AG04450 (cell line): Measurements from ENCODE around the gene TMEM185A. TPM values are rescaled to one million over a fixed set of nuclear protein-coding genes. Genes with fewer than 3 reads are reported as not detected.
"Not testable (repeated sequence)": the region's sequence is repeated elsewhere in the genome, so short reads cannot be mapped to it uniquely, and the experiment has no call there.

Source experiments
- CTCF ChIA-PET: fragments of 300-600, 350-600 bp; formaldehyde crosslinking; extraction: SDS; loops from one replicate; lab custom pipeline; 2022; ENCODE audit warnings: antibody characterized with exemption, inconsistent platforms; lab: Charles Lee
- POLR2A ChIA-PET: fragments of 350-600 bp; formaldehyde crosslinking; extraction: SDS; loops from one replicate; lab custom pipeline; 2021; ENCODE audit warnings: antibody characterized with exemption, inconsistent platforms; lab: Yijun Ruan, JAX
- DNase-seq: peaks from one replicate; pipeline ENCODE4 v3.0.0-alpha.2; 2011; ENCODE audit warnings: low read depth, low spot score
- H3K27ac ChIP-seq: one replicate; pipeline ENCODE4 v1.5.1; 2012; ENCODE audit warnings: low read depth, low read length, control low read depth
- H3K27me3 ChIP-seq: one replicate; pipeline ENCODE4 v1.6.0; 2012; ENCODE audit warnings: low read length; ENCODE audit not compliant: control insufficient read depth, insufficient read depth
- H3K4me3 ChIP-seq: 2 replicates; pipeline ENCODE4 v1.5.1; 2011; ENCODE audit warnings: mild to moderate bottlenecking, low read depth, low read length, control low read depth
- H3K9me3 ChIP-seq: 2 replicates; pipeline ENCODE4 v1.5.1; 2012; ENCODE audit warnings: low read length; ENCODE audit not compliant: control insufficient read depth, insufficient read depth
- polyA plus RNA-seq: library from polyadenylated mRNA; depleted of rRNA; stranded (reverse); fragments of >200 nt; gene quantifications from 2 replicates; pipeline ENCODE4 v1.2.3, GENCODE V29; 2011; rRNA removed

TMEM185A gene
- polyA plus RNA-seq, 1 experiment = 21.4 TPM

- H3K9me3 ChIP-seq, H3K4me3 ChIP-seq, POLR2A ChIA-PET, CTCF ChIA-PET, H3K27ac ChIP-seq, DNase-seq, H3K27me3 ChIP-seq: not testable (repeated sequence)
Observed at GRCh38 chrX:149549701-149550100, 81.9 kb downstream of the TMEM185A start, which contains the start of gene HSFX3. Gene HSFX3, minus strand, starts transcription at chrX:149549924. Its CDS starts 72 bp downstream, at chrX:149549852.

GRCh38 chrX:149547782-149548181, 83.8 kb downstream of the TMEM185A start:
- H3K9me3 ChIP-seq, POLR2A ChIA-PET, H3K4me3 ChIP-seq, H3K27me3 ChIP-seq, DNase-seq, CTCF ChIA-PET, H3K27ac ChIP-seq: not testable (repeated sequence)

- H3K9me3 ChIP-seq, POLR2A ChIA-PET, H3K27me3 ChIP-seq, DNase-seq, H3K4me3 ChIP-seq, CTCF ChIA-PET, H3K27ac ChIP-seq: not testable (repeated sequence)
Observed at GRCh38 chrX:149546962-149547361, 84.6 kb downstream of the TMEM185A start.

Other genes with a start within 250 kb of the TMEM185A start
- 75.7 and 76.7 TPM in 2 replicates for gene IDS, start 126.5 kb downstream of the TMEM185A start, polyA plus RNA-seq
- gene EOLA1, start 90.8 kb downstream of the TMEM185A start, polyA plus RNA-seq = 16.3 and 16.7 TPM in 2 replicates
- not detected in 2 replicates for gene HSFX3, start 81.9 kb downstream of the TMEM185A start, polyA plus RNA-seq
- not detected in 2 replicates for gene MAGEA9B, start 44.3 kb downstream of the TMEM185A start, polyA plus RNA-seq
- not detected in 2 replicates for gene HSFX2, start 36.5 kb downstream of the TMEM185A start, polyA plus RNA-seq
- not detected in 2 replicates for gene MAGEA11, start 80.3 kb upstream of the TMEM185A start, polyA plus RNA-seq
- 0.21 and 0.37 TPM in 2 replicates for gene HSFX1, start 142.3 kb upstream of the TMEM185A start, polyA plus RNA-seq
- gene MAGEA9, start 150.1 kb upstream of the TMEM185A start, polyA plus RNA-seq = not detected in 2 replicates
- gene MAGEA8, start 249.4 kb upstream of the TMEM185A start, polyA plus RNA-seq = not detected in 2 replicates